ENCODE data around the gene CYB5RL. TPM values are rescaled to one million over a fixed set of nuclear protein-coding genes. Genes with fewer than 3 reads are reported as not detected.

CYB5RL gene
- total RNA-seq, 1 donor from 2014 or later, result 3.9 TPM

DNA sequence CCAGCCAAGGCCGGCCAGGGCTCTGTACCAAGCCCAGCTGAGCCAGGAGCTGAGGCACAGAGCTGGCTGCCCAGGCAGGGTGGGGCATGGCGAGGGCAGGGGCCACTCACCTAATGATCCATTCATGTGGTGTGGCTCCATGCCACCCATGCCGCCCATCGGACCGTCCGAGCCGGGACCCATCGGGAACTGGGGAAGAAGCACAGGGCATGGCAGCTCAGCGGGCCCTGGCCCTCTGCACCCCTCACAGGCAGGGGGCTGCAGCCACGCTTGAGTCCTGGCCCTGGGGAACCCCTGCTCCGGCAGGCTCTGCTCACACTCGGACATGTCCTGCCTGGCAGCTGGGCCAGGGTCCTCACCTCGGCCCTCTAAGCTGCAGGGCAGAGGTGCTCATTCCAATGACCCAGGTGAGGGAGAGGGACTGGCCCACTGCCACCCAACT lies 28.8 kb upstream of the CYB5RL start:
- Histone ChIP-seq H3K4me3 (ENCODE audit: low read depth, low read length) (no peak overlapping the region), H3K27me3 (ENCODE audit: control insufficient read depth, insufficient read depth, low read length) (no peaks in the 10 kb centered on the region), H3K36me3 (ENCODE audit: control insufficient read depth, insufficient read depth, low read length) (no peaks in the 10 kb centered on the region)
- no peak for FAIRE-seq
- DNase-seq (ENCODE audit: low read depth), result no peak
- TF ChIP-seq, protein P1, sequence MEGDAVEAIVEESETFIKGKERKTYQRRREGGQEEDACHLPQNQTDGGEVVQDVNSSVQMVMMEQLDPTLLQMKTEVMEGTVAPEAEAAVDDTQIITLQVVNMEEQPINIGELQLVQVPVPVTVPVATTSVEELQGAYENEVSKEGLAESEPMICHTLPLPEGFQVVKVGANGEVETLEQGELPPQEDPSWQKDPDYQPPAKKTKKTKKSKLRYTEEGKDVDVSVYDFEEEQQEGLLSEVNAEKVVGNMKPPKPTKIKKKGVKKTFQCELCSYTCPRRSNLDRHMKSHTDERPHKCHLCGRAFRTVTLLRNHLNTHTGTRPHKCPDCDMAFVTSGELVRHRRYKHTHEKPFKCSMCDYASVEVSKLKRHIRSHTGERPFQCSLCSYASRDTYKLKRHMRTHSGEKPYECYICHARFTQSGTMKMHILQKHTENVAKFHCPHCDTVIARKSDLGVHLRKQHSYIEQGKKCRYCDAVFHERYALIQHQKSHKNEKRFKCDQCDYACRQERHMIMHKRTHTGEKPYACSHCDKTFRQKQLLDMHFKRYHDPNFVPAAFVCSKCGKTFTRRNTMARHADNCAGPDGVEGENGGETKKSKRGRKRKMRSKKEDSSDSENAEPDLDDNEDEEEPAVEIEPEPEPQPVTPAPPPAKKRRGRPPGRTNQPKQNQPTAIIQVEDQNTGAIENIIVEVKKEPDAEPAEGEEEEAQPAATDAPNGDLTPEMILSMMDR (IDR thresholded peaks at IDR 0.05; ENCODE audit: insufficient read depth, low read length, severe bottlenecking), result no peak

DNA sequence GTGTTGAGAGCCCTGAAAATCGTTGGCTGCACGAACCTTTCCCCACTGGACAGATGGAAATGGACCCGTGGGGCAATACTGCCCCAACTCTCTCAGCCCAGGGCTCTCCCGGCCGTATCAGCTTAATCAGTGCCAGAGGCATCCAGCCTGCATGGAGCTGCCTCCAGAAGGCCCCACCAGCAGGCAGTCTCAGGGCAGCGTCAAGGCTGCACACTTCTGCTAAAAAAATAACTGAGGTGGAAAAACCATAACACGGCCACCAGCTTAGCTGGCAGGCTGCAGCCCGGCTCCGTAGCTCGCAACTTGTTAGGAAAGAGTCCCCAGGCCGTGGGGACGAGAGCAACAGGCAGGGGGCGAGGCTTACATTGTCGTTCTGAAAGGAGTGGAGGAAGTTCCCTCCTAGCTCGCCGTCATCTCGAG lies 28.1 kb upstream of the CYB5RL start:
- FAIRE-seq (no peak), DNase-seq (ENCODE audit: low read depth) (no peak)
- TF ChIP-seq, protein P1 (IDR thresholded peaks at IDR 0.05; ENCODE audit: insufficient read depth, low read length, severe bottlenecking), result no peak
- no peaks in the 10 kb centered on the region for H3K27me3 ChIP-seq (ENCODE audit: control insufficient read depth, insufficient read depth, low read length)
- no peak overlapping the region for H3K4me3 ChIP-seq (ENCODE audit: low read depth, low read length)
- no peaks in the 10 kb centered on the region for H3K36me3 ChIP-seq (ENCODE audit: control insufficient read depth, insufficient read depth, low read length)

DNA sequence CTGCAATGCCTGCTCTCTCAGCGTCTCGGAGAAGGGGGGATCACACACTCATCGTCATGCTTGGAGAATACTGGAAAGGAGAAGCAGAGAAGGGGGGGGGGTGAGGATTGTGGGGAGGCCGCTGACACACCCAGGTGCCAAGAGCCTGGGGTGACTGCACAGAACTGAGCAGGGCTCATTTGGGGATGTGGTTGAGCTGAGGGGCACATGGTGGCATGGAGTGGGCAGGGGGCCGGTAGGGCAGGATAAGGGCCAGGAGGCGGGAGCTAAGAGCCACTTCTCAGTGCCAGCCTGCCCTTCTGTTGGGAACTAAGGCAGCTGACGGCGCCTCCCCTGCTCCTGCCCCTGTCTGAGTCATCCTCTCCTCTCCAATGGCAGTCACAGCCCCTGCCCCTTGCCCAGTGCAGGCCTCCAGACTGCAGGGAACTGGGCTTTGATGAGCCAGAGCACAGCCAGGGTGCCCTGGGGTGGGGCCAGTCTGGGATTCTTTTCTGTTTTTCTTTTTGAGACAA lies 27.3 kb upstream of the CYB5RL start:
- no peak for FAIRE-seq
- Histone ChIP-seq H3K27me3 (ENCODE audit: control insufficient read depth, insufficient read depth, low read length) (no peaks in the 10 kb centered on the region), H3K4me3 (ENCODE audit: low read depth, low read length) (no peak overlapping the region), H3K36me3 (ENCODE audit: control insufficient read depth, insufficient read depth, low read length) (no peaks in the 10 kb centered on the region)
- TF ChIP-seq, protein P1 (IDR thresholded peaks at IDR 0.05; ENCODE audit: insufficient read depth, low read length, severe bottlenecking), result no peak
- no peak for DNase-seq (ENCODE audit: low read depth)

DNA sequence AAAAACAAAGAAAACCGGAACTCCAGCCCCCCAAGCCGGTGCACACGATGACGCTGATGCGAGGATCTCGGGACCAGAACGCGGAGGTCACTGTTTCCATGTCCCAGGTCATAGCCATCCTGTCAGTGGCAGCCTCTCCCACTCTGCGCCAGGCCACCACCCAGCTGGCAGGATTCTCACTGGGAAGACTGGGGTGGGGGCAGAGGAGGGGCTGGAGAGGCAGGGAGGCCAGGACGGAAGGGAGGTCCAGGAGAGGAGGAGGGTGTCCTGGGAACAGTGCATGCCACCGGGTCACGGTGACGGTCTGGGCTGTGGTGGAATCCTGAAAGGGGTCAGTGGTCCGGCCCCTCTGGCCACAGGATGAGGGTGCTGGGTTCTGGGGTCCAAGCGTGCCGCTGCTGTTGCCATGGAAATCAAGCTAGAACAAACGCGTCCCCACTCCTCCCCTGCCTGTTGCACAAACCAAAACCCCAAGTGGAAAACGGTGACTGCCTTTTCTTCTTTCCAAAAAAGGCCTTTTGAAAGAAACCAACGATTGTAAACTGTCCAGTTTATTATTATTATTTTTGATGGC lies 26.2 kb upstream of the CYB5RL start:
- FAIRE-seq (no peak), DNase-seq (ENCODE audit: low read depth) (no peak)
- TF ChIP-seq, protein P1 (IDR thresholded peaks at IDR 0.05; ENCODE audit: insufficient read depth, low read length, severe bottlenecking), result no peak
- Histone ChIP-seq H3K4me3 (ENCODE audit: low read depth, low read length) (no peak overlapping the region), H3K27me3 (ENCODE audit: control insufficient read depth, insufficient read depth, low read length) (no peaks in the 10 kb centered on the region), H3K36me3 (ENCODE audit: control insufficient read depth, insufficient read depth, low read length) (no peaks in the 10 kb centered on the region)

DNA sequence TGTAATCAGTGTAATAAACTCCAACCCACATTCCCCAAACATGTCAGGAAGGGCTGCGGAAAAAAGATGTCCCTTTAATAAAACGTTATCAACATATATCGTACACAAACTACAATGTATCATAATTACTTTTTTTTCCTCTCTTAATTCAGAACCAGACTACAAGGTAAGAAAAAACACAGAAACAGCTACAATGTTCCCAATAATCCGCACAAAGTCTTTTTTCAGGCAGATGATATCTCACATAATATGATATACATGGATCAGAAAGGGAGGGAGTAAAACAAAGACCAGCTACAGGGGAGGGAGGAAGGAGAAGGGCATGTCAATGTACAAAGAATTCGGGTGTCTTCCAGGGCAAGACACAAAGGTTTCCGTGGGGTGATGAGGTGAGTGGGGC lies 25.5 kb upstream of the CYB5RL start:
- H3K27me3 ChIP-seq (ENCODE audit: control insufficient read depth, insufficient read depth, low read length), result no peaks in the 10 kb centered on the region
- TF ChIP-seq, protein P1 (IDR thresholded peaks at IDR 0.05; ENCODE audit: insufficient read depth, low read length, severe bottlenecking), result no peak
- FAIRE-seq (no peak), DNase-seq (ENCODE audit: low read depth) (no peak)
- H3K4me3 ChIP-seq (ENCODE audit: low read depth, low read length), result no peak overlapping the region
- peaks cover 1% of the 10 kb centered on the region for H3K36me3 ChIP-seq (ENCODE audit: control insufficient read depth, insufficient read depth, low read length)

DNA sequence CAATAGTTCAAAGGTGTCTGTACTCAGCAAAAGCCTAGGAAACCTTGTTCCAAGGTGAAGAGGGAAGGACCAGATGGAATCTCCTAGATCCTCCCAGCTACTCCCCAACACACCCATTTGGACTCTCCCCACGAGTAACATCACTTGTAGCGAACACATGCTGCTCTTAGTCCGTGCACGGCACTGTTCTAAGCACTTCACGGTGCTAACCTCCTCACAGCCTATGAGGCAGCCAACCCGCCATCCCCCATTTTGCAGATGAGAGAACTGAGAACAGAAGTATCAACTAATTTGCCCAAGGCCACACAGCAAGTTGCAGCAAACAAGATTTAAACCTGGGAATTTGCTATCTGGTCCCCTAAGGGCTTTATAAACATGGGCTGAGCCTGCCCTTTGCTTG lies 24.4 kb upstream of the CYB5RL start:
- H3K36me3 ChIP-seq (ENCODE audit: control insufficient read depth, insufficient read depth, low read length), result peaks cover 1% of the 10 kb centered on the region
- FAIRE-seq, result no peak

More for the DNA sequence above, 24.4 kb upstream of the CYB5RL start:
- H3K27me3 ChIP-seq (ENCODE audit: control insufficient read depth, insufficient read depth, low read length), result no peaks in the 10 kb centered on the region
- no peak overlapping the region for H3K4me3 ChIP-seq (ENCODE audit: low read depth, low read length)
- TF ChIP-seq, protein P1 (IDR thresholded peaks at IDR 0.05; ENCODE audit: insufficient read depth, low read length, severe bottlenecking), result no peak
- no peak for DNase-seq (ENCODE audit: low read depth)

Measured in bronchial epithelial cell (primary cell).